B cell (primary cell): ENCODE data around the gene NBEAL2. TPM values are rescaled to one million over a fixed set of nuclear protein-coding genes. Genes with fewer than 3 reads are reported as not detected.

Experiments
- ATAC-seq: fragments of 200-7000 bp; cut with Tn5 transposase; one replicate; pipeline ENCODE4 v1.10.0; 2021; ENCODE audit warnings: low read depth, mild to moderate bottlenecking, moderate number of reproducible peaks, moderate library complexity
- CTCF ChIA-PET: fragments of 350-600 bp; sonication (Branson Sonifier 250); formaldehyde crosslinking; loops from one replicate; lab custom pipeline; 2021; ENCODE audit warnings: antibody characterized with exemption, inconsistent platforms; lab: Charles Lee
- POLR2A ChIA-PET: fragments of 350-600 bp; sonication (Branson Sonifier 250); formaldehyde crosslinking; loops from one replicate; lab custom pipeline; 2021; ENCODE audit warnings: antibody characterized with exemption; lab: Charles Lee
- DNase-seq: peaks from one replicate; pipeline ENCODE4 v3.0.0; 2013
- H2AFZ ChIP-seq: 2 replicates; pipeline ENCODE4 v1.6.1; 2012; ENCODE audit warnings: mild to moderate bottlenecking, low read depth, low read length; ENCODE audit not compliant: insufficient read depth, poor library complexity, severe bottlenecking
- H3K27ac ChIP-seq, 2 donors: 1 replicate in 1 of 2; 2 replicates in 1 of 2; pipeline ENCODE4 v1.5.1; 2012 to 2013; ENCODE audit warnings: low read length in 2 of 2, mild to moderate bottlenecking in 2 of 2, moderate library complexity in 1 of 2
- H3K27me3 ChIP-seq, 4 experiments: fragments of 200-600 bp in 1 of 4; sonication (generic) in 1 of 4; replicated peaks in 1 of 4; 1 replicate in 2 of 4; 2 replicates in 2 of 4; pipeline versions ENCODE4 v1.6.1 to v1.7.0; 2013 to 2016; ENCODE audit warnings: low read length in 3 of 4, mild to moderate bottlenecking in 2 of 4, mixed read lengths in 1 of 4, moderate library complexity in 1 of 4; ENCODE audit not compliant: insufficient read depth in 4 of 4, control insufficient read depth in 3 of 4; ENCODE audit errors: control extremely low read depth in 1 of 4
- H3K36me3 ChIP-seq, 2 experiments: replicated peaks in 1 of 2; 1 replicate in 1 of 2; 2 replicates in 1 of 2; pipeline versions ENCODE4 v1.6.1 to v1.7.1; 2013; ENCODE audit warnings: low read length in 1 of 2; ENCODE audit not compliant: insufficient read depth in 2 of 2, control insufficient read depth in 1 of 2; ENCODE audit errors: control extremely low read depth in 1 of 2, extremely low read depth in 1 of 2
- H3K4me1 ChIP-seq, 2 donors: fragments of 200-600 bp in 1 of 2; sonication (generic) in 1 of 2; 1 replicate in 1 of 2; 2 replicates in 1 of 2; pipeline versions ENCODE4 v1.5.1 to v1.6.1; 2013 to 2017; ENCODE audit warnings: low read length in 2 of 2; ENCODE audit not compliant: control insufficient read depth in 2 of 2, insufficient read depth in 2 of 2
- H3K4me2 ChIP-seq: replicated peaks from 2 replicates; pipeline ENCODE3; 2012; ENCODE audit warnings: mild to moderate bottlenecking, low read depth, low read length; ENCODE audit not compliant: poor library complexity, severe bottlenecking
- H3K4me3 ChIP-seq, 5 experiments: fragments of 200-600 bp in 1 of 5; sonication (generic) in 1 of 5; 1 replicate in 3 of 5; 2 replicates in 2 of 5; pipeline versions ENCODE4 v1.5.1 to v1.7.0; 2011 to 2016; ENCODE audit warnings: low read length in 4 of 5, mild to moderate bottlenecking in 4 of 5, low read depth in 2 of 5, control low read depth in 1 of 5, moderate library complexity in 1 of 5; ENCODE audit not compliant: insufficient read depth in 1 of 5; ENCODE audit errors: control extremely low read depth in 1 of 5, extremely low read depth in 1 of 5
- H3K79me2 ChIP-seq: fragments of 200-600 bp; sonication (generic); one replicate; pipeline ENCODE4 v1.6.0; 2016; ENCODE audit warnings: low read length; ENCODE audit not compliant: control insufficient read depth, insufficient read depth
- H3K9ac ChIP-seq: fragments of 200-600 bp; sonication (generic); 2 replicates; pipeline ENCODE4 v1.6.1; 2017; ENCODE audit warnings: mild to moderate bottlenecking, low read length, moderate library complexity
- H3K9me3 ChIP-seq, 3 donors: one replicate each; pipeline versions ENCODE4 v1.6.1 to v1.7.1; 2013; ENCODE audit warnings: low read length in 2 of 3; ENCODE audit not compliant: control insufficient read depth in 2 of 3, insufficient read depth in 1 of 3; ENCODE audit errors: control extremely low read depth in 1 of 3
- H4K20me1 ChIP-seq: 2 replicates; pipeline ENCODE4 v1.6.0; 2012; ENCODE audit warnings: mild to moderate bottlenecking, low read length; ENCODE audit not compliant: insufficient read depth, control insufficient read depth, poor library complexity, severe bottlenecking
- H3K27ac Mint-ChIP-seq: one replicate; pipeline ENCODE4 v1.8.0; 2021; ENCODE audit warnings: mixed read lengths
- H3K27me3 Mint-ChIP-seq: one replicate; pipeline ENCODE4 v1.8.0; 2021; ENCODE audit warnings: mixed read lengths
- H3K4me1 Mint-ChIP-seq: one replicate; pipeline ENCODE4 v1.8.0; 2021; ENCODE audit warnings: mixed read lengths
- H3K4me3 Mint-ChIP-seq: one replicate; pipeline ENCODE4 v1.8.0; 2021; ENCODE audit warnings: mixed read lengths
- H3K9me3 Mint-ChIP-seq: one replicate; pipeline ENCODE4 v1.8.0; 2022; ENCODE audit warnings: mixed read lengths; ENCODE audit not compliant: insufficient read depth
- CTCF ChIP-seq: fragments of 200-600 bp; IDR thresholded peaks from one replicate; pipeline ENCODE4 v1.8.0; 2022; ENCODE audit warnings: antibody characterized with exemption, mild to moderate bottlenecking
- EZH2 ChIP-seq: IDR thresholded peaks from 2 replicates; pipeline ENCODE4 v1.6.1; 2012; ENCODE audit warnings: borderline replicate concordance, low read depth, mild to moderate bottlenecking, moderate library complexity, low read length; ENCODE audit not compliant: insufficient read depth, poor library complexity, severe bottlenecking
- WGBS: methylation state at CpG from one replicate; pipeline ENCODE4 v1.1.5; 2013; ENCODE audit warnings: missing lambda C conversion rate; ENCODE audit not compliant: insufficient coverage; 5-methylcytosine and 5-hydroxymethylcytosine counted together
- intact Hi-C: fragments of 100-400 bp; cut with micrococcal nuclease; formaldehyde crosslinking; loops from one replicate; pipeline ENCODE4 v1.10.0; 2022
- polyA plus RNA-seq: library from polyadenylated mRNA; depleted of rRNA; stranded (reverse); fragments of >200 nt; gene quantifications from 2 replicates; pipeline ENCODE4 v1.2.3, GENCODE V29; 2012
- total RNA-seq, 2 donors: library from RNA; stranded (reverse); fragments of 120-200 nt in 1 of 2; gene quantifications; 1 replicate in 1 of 2; 2 replicates in 1 of 2; pipeline versions ENCODE4 v1.2.3 to v1.2.4, GENCODE V29; 2013 to 2022

NBEAL2 gene
- total and polyA plus RNA-seq, 2 donors (not counting 1 experiment from before 2014, with no cell fraction given) = 63.8 to 155 TPM

- ATAC-seq (no peak), DNase-seq (no peak)
- TF ChIP-seq EZH2 = no peak
- TF ChIP-seq CTCF = no peak
- Histone ChIP-seq H3K4me3 (no peak overlapping the region), H3K27ac (no peak overlapping the region), H3K79me2 (peaks cover 24% of the 10 kb centered on the region), H3K36me3 (peaks cover 0 to 66% of the 10 kb centered on the region in 2 experiments), H3K4me2 (no peak overlapping the region), H3K9me3 (no peaks in the 10 kb centered on the region), H4K20me1 (no peaks in the 10 kb centered on the region), H3K9ac (no peak overlapping the region), H3K27me3 (no peaks in the 10 kb centered on the region), H2AFZ (no peak overlapping the region), H3K4me1 (peaks cover 3 to 16% of the 10 kb centered on the region in 2 donors)
- Mint-ChIP-seq H3K27me3 (no peaks in the 10 kb centered on the region), H3K9me3 (no peaks in the 10 kb centered on the region), H3K4me1 (peaks cover 10% of the 10 kb centered on the region), H3K27ac (no peak overlapping the region), H3K4me3 (no peak overlapping the region)
- ChIA-PET CTCF (interaction anchor here (1.1 to 12.1 kb wide), 4 partner anchors 64 to 155 kb away, joined by 3 to 146 read pairs (median 4); no protein-coding TSS in a partner anchor), POLR2A (interaction anchor here (1.2 kb wide), 1 partner anchor 15 kb away, joined by 3 read pairs; no protein-coding TSS in a partner anchor)
- intact Hi-C loops = no loop called here
- WGBS = 97% methylated on average over 9 of the region's 10 CpGs
These were observed 20.8 kb downstream of the NBEAL2 start for GRCh38 chr3:47000198-47000815.

GRCh38 chr3:47000922-47001730, 21.7 kb downstream of the NBEAL2 start:
- POLR2A ChIA-PET = no interaction called here
- CTCF ChIA-PET = no interaction called here
- no peak overlapping the region for H3K4me2 ChIP-seq
- H3K9me3 ChIP-seq = no peaks in the 10 kb centered on the region
- no peaks in the 10 kb centered on the region for H4K20me1 ChIP-seq
- H3K9ac ChIP-seq = no peak overlapping the region
- peaks cover 24% of the 10 kb centered on the region for H3K79me2 ChIP-seq
- no peak overlapping the region for H2AFZ ChIP-seq
- TF ChIP-seq CTCF (no peak), EZH2 (no peak)
- H3K36me3 ChIP-seq = peaks cover 0 to 70% of the 10 kb centered on the region in 2 experiments
- WGBS = 89% methylated on average over 22 of the region's 25 CpGs
- peaks cover 3 to 16% of the 10 kb centered on the region in 2 donors for H3K4me1 ChIP-seq
- intact Hi-C loops = no loop called here
- DNase-seq (no peak), ATAC-seq (no peak)
- no peak overlapping the region for H3K27ac Mint-ChIP-seq
- peaks cover 10% of the 10 kb centered on the region for H3K4me1 Mint-ChIP-seq
- no peaks in the 10 kb centered on the region for H3K27me3 ChIP-seq
- H3K4me3 Mint-ChIP-seq = no peak overlapping the region
- no peak overlapping the region for H3K4me3 ChIP-seq
- H3K27ac ChIP-seq = no peak overlapping the region
- H3K27me3 Mint-ChIP-seq = no peaks in the 10 kb centered on the region
- H3K9me3 Mint-ChIP-seq = no peaks in the 10 kb centered on the region
